AG09309 (cell line): ENCODE measurements around the gene NXPH2.

Experiments used
- DNase-seq: peaks from one replicate; pipeline ENCODE4 v3.0.0-alpha.2; 2010; ENCODE audit warnings: low read depth
- H3K4me3 ChIP-seq: 2 replicates; pipeline ENCODE4 v1.5.1; 2011; ENCODE audit warnings: mild to moderate bottlenecking, low read depth, low read length, moderate library complexity; ENCODE audit not compliant: control insufficient read depth
- CTCF ChIP-seq: IDR thresholded peaks from 2 replicates; pipeline ENCODE4 v1.5.1; 2011; ENCODE audit warnings: mild to moderate bottlenecking, low read depth, low read length, inconsistent platforms; ENCODE audit not compliant: insufficient read depth, control insufficient read depth; ENCODE audit errors: missing control alignments

NXPH2 gene

GRCh38 chr2:138814123-138814898, 34.1 kb upstream of the NXPH2 start:
- H3K4me3 ChIP-seq, result no peak overlapping the region
- no peak for TF ChIP-seq CTCF
- DNase-seq, result no peak

- TF ChIP-seq CTCF, result no peak
- no peak for DNase-seq
- H3K4me3 ChIP-seq, result no peak overlapping the region
These were observed 31.2 kb upstream of the NXPH2 start for GRCh38 chr2:138811431-138811830.

- no peak overlapping the region for H3K4me3 ChIP-seq
- DNase-seq, result no peak
- TF ChIP-seq CTCF, result no peak
These were observed 14.5 kb upstream of the NXPH2 start for GRCh38 chr2:138794724-138795123.

- TF ChIP-seq CTCF, result peak; percentile 58
- DNase-seq, result peak; percentile 5
These were observed 7.0 kb upstream of the NXPH2 start for GRCh38 chr2:138787053-138787666.

GRCh38 chr2:138782383-138782782, 2.2 kb upstream of the NXPH2 start:
- H3K4me3 ChIP-seq, result no peak overlapping the region
- TF ChIP-seq CTCF, result no peak
- no peak for DNase-seq

More at GRCh38 chr2:138787053-138787666, 7.0 kb upstream of the NXPH2 start:
- H3K4me3 ChIP-seq, result no peak overlapping the region

GRCh38 chr2:138780908-138781307, 718 bp upstream of the NXPH2 start:
- TF ChIP-seq CTCF, result no peak
- no peak overlapping the region for H3K4me3 ChIP-seq
- DNase-seq, result no peak
